Suprapubic skin (tissue), 4 donors: ENCODE measurements around the gene LHPP. TPM values are rescaled to one million over a fixed set of nuclear protein-coding genes. Genes with fewer than 3 reads are reported as not detected.

Experiments
- DNase-seq, 2 donors: peaks; one replicate each; pipeline ENCODE4 v3.0.0-alpha.2; 2019; ENCODE audit warnings: low spot score in 2 of 2
- H3K27ac ChIP-seq: fragments of 200-600 bp; sonication (generic); one replicate; pipeline ENCODE4 v1.5.1; 2019
- H3K27me3 ChIP-seq: fragments of 200-600 bp; sonication (generic); one replicate; pipeline ENCODE4 v1.5.1; 2019
- H3K36me3 ChIP-seq: fragments of 200-600 bp; sonication (generic); one replicate; pipeline ENCODE4 v1.5.1; 2019
- H3K4me1 ChIP-seq: fragments of 200-600 bp; sonication (generic); one replicate; pipeline ENCODE4 v1.5.1; 2019
- H3K4me3 ChIP-seq: fragments of 200-600 bp; sonication (generic); one replicate; pipeline ENCODE4 v1.5.1; 2019; ENCODE audit warnings: mild to moderate bottlenecking
- H3K9me3 ChIP-seq: fragments of 200-600 bp; sonication (generic); one replicate; pipeline ENCODE4 v1.5.1; 2019
- CTCF ChIP-seq, 2 donors: fragments of 200-600 bp in 1 of 2; fragments of 450-650 bp in 1 of 2; sonication (generic) in 1 of 2; IDR thresholded peaks; one replicate each; pipeline ENCODE4 v1.5.1; 2016 to 2019; ENCODE audit warnings: antibody characterized with exemption in 2 of 2, mild to moderate bottlenecking in 1 of 2, moderate library complexity in 1 of 2
- EP300 ChIP-seq: sonication (generic); formaldehyde crosslinking; IDR thresholded peaks from one replicate; pipeline ENCODE4 v1.6.1; 2017; ENCODE audit warnings: antibody characterized with exemption
- POLR2A ChIP-seq, 2 donors: fragments of 450-650 bp; IDR thresholded peaks; one replicate each; pipeline ENCODE4 v1.6.1; 2017; ENCODE audit warnings: antibody characterized with exemption in 2 of 2, mild to moderate bottlenecking in 2 of 2, moderate library complexity in 2 of 2
- POLR2AphosphoS5 ChIP-seq, 3 donors: sonication (generic); formaldehyde crosslinking; IDR thresholded peaks; one replicate each; pipeline ENCODE4 v1.6.1; 2017; ENCODE audit warnings: antibody characterized with exemption in 3 of 3
- WGBS: methylation state at CpG from one replicate; pipeline ENCODE4 v1.1.5; 2018; 5-methylcytosine and 5-hydroxymethylcytosine counted together
- total RNA-seq, 4 donors: library from RNA; depleted of rRNA; stranded (reverse); fragments of >200 nt; gene quantifications; one replicate each; pipeline ENCODE4 v1.1.0, GENCODE V29; 2016

Gene LHPP
- total RNA-seq, 4 donors from 2014 or later, result 14.4 to 22.6 (median 15.3) TPM

- H3K4me1 ChIP-seq, result peaks cover 97% of the 10 kb centered on the region
- no peaks in the 10 kb centered on the region for H3K9me3 ChIP-seq
- H3K4me3 ChIP-seq, result no peak overlapping the region
- no peaks in the 10 kb centered on the region for H3K36me3 ChIP-seq
- H3K27me3 ChIP-seq, result no peaks in the 10 kb centered on the region
- DNase-seq, result no peak
- WGBS, result 80% methylated on average over 10 of the region's 13 CpGs
- TF ChIP-seq CTCF (IDR thresholded peaks at IDR 0.05) (no peak), EP300 (no peak), POLR2AphosphoS5 (IDR thresholded peaks at IDR 0.05) (no peak), POLR2A (IDR thresholded peaks at IDR 0.05) (no peak)
- peak overlapping the region; percentile 63 for H3K27ac ChIP-seq
Observed at GRCh38 chr10:124645467-124646095, 184.0 kb downstream of the LHPP start.

- no peaks in the 10 kb centered on the region for H3K27me3 ChIP-seq
- TF ChIP-seq EP300 (no peak), POLR2AphosphoS5 (IDR thresholded peaks at IDR 0.05) (peak in 1 of 3 donors; percentile 19)
- DNase-seq, result no peak
- WGBS, result 77% methylated on average over 17 of the region's 19 CpGs
- no peak overlapping the region for H3K4me3 ChIP-seq
- peak overlapping the region; percentile 84 for H3K27ac ChIP-seq
- no peaks in the 10 kb centered on the region for H3K36me3 ChIP-seq
- H3K4me1 ChIP-seq, result peaks cover 95% of the 10 kb centered on the region
- H3K9me3 ChIP-seq, result no peaks in the 10 kb centered on the region
Observed at GRCh38 chr10:124646483-124647352, 185.1 kb downstream of the LHPP start.

DNA sequence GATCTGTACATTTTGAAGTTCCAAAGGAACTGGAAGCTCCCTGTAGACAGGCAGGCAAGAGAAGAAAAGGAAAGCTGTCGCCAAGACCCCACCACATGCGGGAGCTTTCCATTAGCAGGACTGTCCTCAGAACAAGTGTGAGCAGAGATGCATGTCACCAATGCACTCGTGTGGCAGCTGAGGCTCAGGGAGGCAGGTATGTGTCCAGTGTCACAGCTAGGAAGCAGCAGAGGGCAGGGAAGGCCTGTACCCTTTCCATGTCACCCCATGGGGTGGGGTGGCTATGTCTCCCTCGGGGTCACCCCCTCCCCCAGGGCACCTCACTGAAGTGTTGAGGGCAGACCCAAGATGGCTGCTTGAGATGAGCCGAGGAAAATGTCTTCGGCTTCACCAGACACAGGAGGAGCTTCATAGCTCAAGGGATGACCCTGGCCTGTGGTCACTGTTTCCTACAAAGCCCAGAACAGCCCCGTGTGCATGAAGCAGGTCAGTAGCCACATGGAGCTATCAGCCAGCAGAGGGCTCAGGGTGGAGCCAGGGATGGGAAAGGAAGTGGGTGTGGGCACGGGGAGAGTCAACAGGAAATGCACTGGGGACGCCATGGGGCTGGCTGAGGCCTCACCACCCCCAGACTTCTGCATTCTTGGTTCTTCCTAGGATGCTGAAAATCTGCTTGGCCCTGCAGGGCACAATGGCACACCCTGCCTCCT, 186.0 kb downstream of the LHPP start:
- H3K27ac ChIP-seq, result peak overlapping the region; percentile 84
- 49% methylated on average over 9 of the region's 9 CpGs for WGBS
- TF ChIP-seq POLR2AphosphoS5 (IDR thresholded peaks at IDR 0.05), result peak in 1 of 3 donors; percentile 9
- peak in 1 of 2 donors; percentile 28 for TF ChIP-seq CTCF (IDR thresholded peaks at IDR 0.05)
- no peak for TF ChIP-seq POLR2A (IDR thresholded peaks at IDR 0.05)
- TF ChIP-seq EP300, result no peak
- no peak overlapping the region for H3K4me3 ChIP-seq
- H3K4me1 ChIP-seq, result peaks cover 93% of the 10 kb centered on the region
- peak in 1 of 2 donors; percentile 85 for DNase-seq
- no peaks in the 10 kb centered on the region for H3K9me3 ChIP-seq
- H3K36me3 ChIP-seq, result no peaks in the 10 kb centered on the region
- no peaks in the 10 kb centered on the region for H3K27me3 ChIP-seq

- H3K9me3 ChIP-seq, result no peaks in the 10 kb centered on the region
- H3K36me3 ChIP-seq, result no peaks in the 10 kb centered on the region
- no peak overlapping the region for H3K4me3 ChIP-seq
- H3K27ac ChIP-seq, result peak overlapping the region; percentile 84
- H3K4me1 ChIP-seq, result peaks cover 93% of the 10 kb centered on the region
- H3K27me3 ChIP-seq, result no peaks in the 10 kb centered on the region
- 20% methylated on average over 5 of the region's 7 CpGs for WGBS
- no peak for DNase-seq
- TF ChIP-seq EP300, result no peak
- TF ChIP-seq POLR2AphosphoS5 (IDR thresholded peaks at IDR 0.05), result no peak
- no peak for TF ChIP-seq POLR2A (IDR thresholded peaks at IDR 0.05)
- no peak for TF ChIP-seq CTCF (IDR thresholded peaks at IDR 0.05)
Observed at GRCh38 chr10:124648131-124648475, 186.5 kb downstream of the LHPP start.

- Histone ChIP-seq H3K4me1 (peaks cover 93% of the 10 kb centered on the region), H3K4me3 (no peak overlapping the region), H3K27me3 (no peaks in the 10 kb centered on the region), H3K27ac (peak overlapping the region; percentile 84), H3K9me3 (no peaks in the 10 kb centered on the region), H3K36me3 (no peaks in the 10 kb centered on the region)
- TF ChIP-seq POLR2AphosphoS5 (IDR thresholded peaks at IDR 0.05), result no peak
- TF ChIP-seq EP300, result no peak
- TF ChIP-seq CTCF (IDR thresholded peaks at IDR 0.05), result no peak
- no peak for TF ChIP-seq POLR2A (IDR thresholded peaks at IDR 0.05)
- WGBS, result 54% methylated on average over 9 of the region's 9 CpGs
- DNase-seq, result no peak
Observed at GRCh38 chr10:124648738-124649137, 187.1 kb downstream of the LHPP start.
